Stimulated activated CD4-positive, alpha-beta T cell treated with anti-CD3 and anti-CD28 coated beads, Interleukin-1b, Interleukin-23, amount 100 ng/mL, for 48 hours (primary cell): ENCODE measurements around the gene RBM25.

ENCODE experiments used
- DNase-seq: peaks from one replicate; pipeline ENCODE4 v3.0.0-alpha.2; 2020

The RBM25 gene

GRCh38 chr14:73172500-73172899 lies 114.2 kb downstream of the RBM25 start:
- DNase-seq: no peak

GRCh38 chr14:73173092-73173735 lies 114.9 kb downstream of the RBM25 start:
- DNase-seq: no peak
